COLO829 (cell line): ENCODE results near the gene PMPCA.

Experiments
- DNase-seq: peaks from one replicate; pipeline ENCODE4 v3.0.0; 2012; ENCODE audit warnings: low spot score

Gene PMPCA

GRCh38 chr9:136456258-136456657, 45.8 kb downstream of the PMPCA start:
- DNase-seq = no peak

DNA sequence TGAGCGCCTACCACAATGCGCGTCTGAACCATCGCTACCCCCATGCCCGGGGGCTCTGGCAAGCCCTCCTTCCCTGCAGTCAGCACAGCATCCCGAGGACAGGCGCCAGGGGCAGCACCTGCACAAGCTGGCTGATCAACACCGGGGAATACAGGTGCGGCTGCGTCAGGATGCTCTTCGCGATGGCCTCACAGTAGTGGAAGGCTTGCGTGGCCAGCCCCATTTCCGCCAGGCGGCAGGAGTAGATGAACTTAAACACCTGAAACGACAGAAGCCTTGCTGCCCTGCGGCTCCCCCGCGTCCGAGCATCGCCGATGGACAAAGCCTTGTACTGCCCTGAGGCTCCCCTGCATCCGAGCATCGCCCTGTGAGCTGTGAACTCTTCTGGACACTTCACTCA, 46.9 kb downstream of the PMPCA start:
- DNase-seq = no peak

DNA sequence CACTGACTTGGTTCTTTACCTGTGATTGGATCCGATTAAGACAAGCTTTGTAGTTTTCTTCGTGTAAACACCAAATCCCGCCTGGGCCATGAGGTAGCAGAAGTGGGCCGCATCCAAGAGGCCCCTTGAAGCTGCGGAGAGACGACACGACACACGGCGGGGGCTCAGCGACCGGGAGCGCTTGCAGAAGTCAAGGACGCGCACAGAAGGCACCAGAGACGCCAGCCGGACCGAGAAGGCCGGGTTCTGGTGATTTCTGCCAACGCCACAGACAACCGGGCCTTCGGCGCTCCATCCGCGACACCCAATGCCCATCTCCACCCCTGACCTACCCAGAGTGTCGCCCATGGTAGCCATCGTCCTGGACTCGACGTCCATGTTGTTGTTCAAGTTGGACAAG, 49.0 kb downstream of the PMPCA start:
- DNase-seq = no peak

DNA sequence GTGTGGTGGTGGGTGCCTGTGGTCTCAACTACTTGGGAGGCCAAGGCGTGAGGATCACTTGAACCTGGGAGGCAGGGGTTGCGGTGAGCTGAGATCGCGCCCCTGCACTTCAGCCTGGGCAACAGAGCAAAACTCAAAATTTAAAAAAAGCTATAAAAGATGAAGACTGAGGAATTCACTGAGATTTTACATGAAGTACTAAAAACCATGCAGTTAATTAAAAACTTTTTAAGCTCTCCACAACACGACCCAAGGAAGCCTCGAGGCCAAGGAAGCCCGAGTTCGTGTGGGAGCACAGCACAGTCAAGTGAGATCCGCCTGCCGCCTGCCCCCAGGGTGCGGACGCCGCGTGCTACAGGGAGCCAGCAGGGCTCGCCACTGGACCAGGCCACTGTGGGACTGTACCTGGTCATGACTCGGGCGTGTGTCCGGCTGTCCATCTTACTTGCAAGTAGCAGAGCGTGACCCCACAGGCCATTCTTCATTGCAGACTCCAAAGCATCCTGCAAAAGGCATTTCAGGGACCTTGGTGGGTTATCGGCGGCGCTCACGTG, 50.4 kb downstream of the PMPCA start:
- DNase-seq = no peak

DNA sequence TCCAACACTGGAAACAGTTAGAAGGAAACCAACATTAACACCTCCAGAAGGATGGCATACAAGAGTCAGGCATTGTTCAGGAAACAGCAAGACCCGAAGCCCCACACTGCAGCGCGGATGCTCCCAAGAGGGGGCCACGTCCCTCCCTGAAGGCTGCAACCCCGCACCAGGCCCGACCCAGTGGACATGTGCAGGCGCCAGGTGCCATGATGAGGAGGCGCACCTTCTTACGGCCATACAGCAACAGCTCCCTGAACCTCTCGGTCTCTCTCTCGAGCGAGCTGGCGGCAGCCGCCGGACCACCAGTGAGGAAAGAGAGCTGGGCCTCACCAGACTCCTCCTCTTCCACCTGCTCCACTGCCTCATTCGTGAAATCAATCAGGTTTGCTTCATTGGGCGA, 52.2 kb downstream of the PMPCA start:
- DNase-seq = no peak

DNA sequence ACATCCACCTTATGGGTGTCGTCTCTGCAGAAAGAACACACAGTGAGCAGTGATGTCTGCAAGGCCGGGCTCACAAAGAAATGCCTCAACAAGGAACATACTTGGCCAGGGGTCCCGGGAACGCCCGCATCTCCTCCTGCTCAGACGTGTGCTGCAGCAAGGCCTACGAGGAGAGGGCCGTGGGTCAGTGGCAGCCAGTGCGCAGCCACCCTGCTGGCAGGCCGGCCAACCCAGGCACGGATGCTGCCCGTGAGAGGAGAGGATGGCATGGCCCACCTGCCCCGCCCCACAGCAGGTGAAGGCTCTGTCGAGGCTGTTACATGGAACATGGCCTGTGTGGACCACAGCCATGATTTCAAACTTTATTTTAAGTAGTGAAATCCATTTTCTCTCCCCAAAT, 53.1 kb downstream of the PMPCA start:
- DNase-seq = no peak

GRCh38 chr9:136464241-136464640, 53.8 kb downstream of the PMPCA start:
- no peak for DNase-seq

- no peak for DNase-seq
These were observed 55.2 kb downstream of the PMPCA start for GRCh38 chr9:136465500-136466154.

GRCh38 chr9:136466155-136466541, 55.7 kb downstream of the PMPCA start:
- no peak for DNase-seq

DNA sequence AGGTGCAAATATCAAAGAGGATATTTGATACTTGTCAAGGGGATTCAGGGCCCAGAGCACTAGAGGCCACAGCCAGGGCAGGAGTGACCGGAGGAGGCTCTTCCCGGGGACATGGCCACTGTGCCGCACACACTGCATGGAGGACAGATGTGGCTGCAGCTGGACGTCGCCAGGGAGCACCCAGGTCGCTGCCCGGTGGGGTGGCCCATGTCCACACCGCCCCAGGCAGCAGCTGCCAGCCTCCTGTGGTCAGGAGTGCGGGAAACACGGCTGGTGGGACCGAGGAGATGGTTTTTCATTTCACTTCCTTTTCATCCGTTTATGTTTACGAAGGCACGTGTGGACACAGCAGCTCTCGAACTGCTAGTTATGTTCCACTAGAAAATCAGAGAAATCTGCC, 57.3 kb downstream of the PMPCA start:
- DNase-seq = no peak

DNA sequence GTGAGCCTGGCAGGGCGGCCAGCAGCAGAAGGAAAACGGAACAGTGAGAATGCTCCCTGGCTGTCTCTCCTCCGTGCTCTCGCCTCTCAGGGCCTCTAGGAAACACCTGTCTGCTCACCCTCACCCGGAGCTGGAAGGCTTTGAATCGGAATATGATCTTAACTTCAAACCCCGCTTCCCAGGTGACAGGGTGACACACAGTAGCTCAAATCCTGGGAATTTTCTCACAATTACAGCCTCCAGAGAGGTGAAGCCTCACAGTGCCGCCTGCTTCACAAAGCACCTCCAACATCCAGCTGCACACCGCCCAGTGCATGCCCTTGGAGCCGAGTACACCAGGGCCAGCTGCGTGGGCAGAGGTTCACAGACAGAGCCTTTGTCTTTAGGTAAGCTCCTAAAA, 59.9 kb downstream of the PMPCA start:
- peak; percentile 47 for DNase-seq

GRCh38 chr9:136470792-136471469, 60.5 kb downstream of the PMPCA start:
- no peak for DNase-seq

GRCh38 chr9:136471802-136472487, 61.5 kb downstream of the PMPCA start:
- DNase-seq = no peak

DNA sequence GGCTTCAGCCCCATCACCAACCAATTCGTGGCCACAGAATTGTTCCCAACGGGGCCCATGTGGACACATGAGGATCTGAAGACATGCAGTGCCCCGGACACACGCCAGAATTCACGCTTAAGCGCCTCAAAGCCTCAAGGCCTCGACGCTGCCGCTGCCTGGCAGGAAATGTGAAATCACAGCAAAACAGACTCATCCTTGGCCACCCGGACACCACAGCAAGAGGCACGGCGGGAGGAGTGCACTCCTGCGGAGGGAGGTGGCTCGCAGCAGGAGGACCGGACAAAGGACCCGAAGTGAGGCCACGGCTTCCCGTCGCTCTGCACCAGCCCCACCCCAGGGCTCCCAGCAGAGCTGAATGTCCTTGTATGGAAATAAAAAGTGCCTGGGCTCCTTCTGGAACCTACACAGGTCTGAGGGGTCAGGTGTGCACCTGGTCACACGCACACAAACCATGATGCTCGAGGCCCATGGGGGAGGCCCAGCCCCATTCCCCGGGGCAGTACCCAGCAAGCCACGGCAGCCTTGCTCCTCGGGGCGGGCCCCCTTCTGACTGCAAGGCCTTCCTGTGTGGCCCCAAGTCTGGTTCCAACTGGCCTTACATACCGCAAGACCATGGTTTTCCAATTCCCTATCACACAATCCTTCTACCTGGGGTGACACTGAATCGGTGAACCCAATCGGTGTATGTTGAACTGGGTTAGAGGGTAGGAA, 62.3 kb downstream of the PMPCA start:
- no peak for DNase-seq

DNA sequence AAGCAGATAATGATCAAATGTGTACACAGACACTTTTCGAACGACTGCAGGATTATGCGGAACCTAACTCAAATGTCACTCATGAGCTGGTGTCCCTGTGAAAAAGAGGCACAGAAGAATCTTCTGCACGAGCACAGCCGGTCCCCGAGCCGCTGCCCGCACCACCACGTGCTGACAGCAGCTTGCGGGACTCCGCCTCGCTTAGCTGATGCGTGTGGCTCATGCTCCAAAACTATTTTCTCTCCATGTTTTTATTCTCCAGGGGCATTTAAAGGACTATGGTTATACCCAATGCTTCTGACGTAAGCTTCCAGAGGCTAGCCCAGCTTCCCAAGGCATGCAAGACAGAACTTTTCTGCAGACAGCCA, 62.9 kb downstream of the PMPCA start:
- DNase-seq = no peak
